PC-9 (cell line): Measurements from ENCODE around the gene RNU5B-1. TPM values are rescaled to one million over a fixed set of nuclear protein-coding genes. Genes with fewer than 3 reads are reported as not detected.

Experiments used
- BruUV-seq: library from RNA; stranded (reverse); fragments of 400-500 nt; replicated peaks from 2 replicates; lab custom pipeline; 2021; lab: Mats Ljungman, UMichigan
- CTCF ChIA-PET: fragments of 300-600 bp; sonication (Branson Sonifier 250); formaldehyde crosslinking; loops from one replicate; lab custom pipeline; 2022; ENCODE audit warnings: antibody characterized with exemption; lab: Charles Lee
- POLR2A ChIA-PET: fragments of 300-600 bp; sonication (Branson Sonifier 250); formaldehyde crosslinking; loops from one replicate; lab custom pipeline; 2022; ENCODE audit warnings: antibody characterized with exemption; ENCODE audit not compliant: unreplicated experiment; lab: Charles Lee
- DNase-seq, 2 experiments: peaks; one replicate each; pipeline versions ENCODE4 v3.0.0 to v3.0.0-alpha.2; 2015 to 2022; ENCODE audit warnings: mixed read lengths in 1 of 2
- H2AFZ ChIP-seq: fragments of 200-600 bp; sonication (generic); 2 replicates; pipeline ENCODE4 v1.8.1; 2017; ENCODE audit warnings: antibody characterized with exemption
- H3F3A ChIP-seq: fragments of 200-600 bp; sonication (generic); 2 replicates; pipeline ENCODE4 v1.8.1; 2017; ENCODE audit warnings: antibody characterized with exemption, mild to moderate bottlenecking, low read depth; ENCODE audit not compliant: insufficient read depth
- H3K27ac ChIP-seq: fragments of 200-600 bp; sonication (generic); 2 replicates; pipeline ENCODE4 v1.6.1; 2016; ENCODE audit warnings: mixed run types
- H3K27me3 ChIP-seq: fragments of 200-600 bp; sonication (generic); 2 replicates; pipeline ENCODE4 v1.6.1; 2016; ENCODE audit warnings: low read depth, mixed run types; ENCODE audit not compliant: insufficient read depth
- H3K36me3 ChIP-seq: fragments of 200-600 bp; sonication (generic); 2 replicates; pipeline ENCODE4 v1.6.1; 2016; ENCODE audit warnings: low read depth, mixed run types
- H3K4me1 ChIP-seq: fragments of 200-600 bp; sonication (generic); replicated peaks from 2 replicates; pipeline ENCODE4 v1.6.1; 2016; ENCODE audit warnings: mixed run types; ENCODE audit not compliant: insufficient read depth
- H3K4me2 ChIP-seq: fragments of 200-600 bp; sonication (generic); 2 replicates; pipeline ENCODE4 v1.6.1; 2017; ENCODE audit warnings: mixed run types
- H3K4me3 ChIP-seq: fragments of 200-600 bp; sonication (generic); 2 replicates; pipeline ENCODE4 v1.6.1; 2016; ENCODE audit warnings: mixed run types
- H3K79me2 ChIP-seq: fragments of 200-600 bp; sonication (generic); 2 replicates; pipeline ENCODE4 v1.6.1; 2017; ENCODE audit warnings: low read depth, mixed run types
- H3K9me2 ChIP-seq: fragments of 200-600 bp; sonication (generic); 2 replicates; pipeline ENCODE4 v1.8.1; 2017; ENCODE audit warnings: mild to moderate bottlenecking; ENCODE audit not compliant: insufficient read depth
- H3K9me3 ChIP-seq: fragments of 200-600 bp; sonication (generic); 2 replicates; pipeline ENCODE4 v1.8.1; 2016; ENCODE audit warnings: low read depth; ENCODE audit not compliant: insufficient read depth
- H4K20me1 ChIP-seq: fragments of 200-600 bp; sonication (generic); 2 replicates; pipeline ENCODE4 v1.8.1; 2017; ENCODE audit not compliant: insufficient read depth
- CTCF ChIP-seq: fragments of 200-600 bp; sonication (generic); conservative IDR thresholded peaks from 2 replicates; pipeline ENCODE4 v1.6.1; 2017; ENCODE audit warnings: mixed run types, antibody characterized with exemption, mild to moderate bottlenecking, moderate library complexity
- EZH2 ChIP-seq: fragments of 200-600 bp; sonication (generic); IDR thresholded peaks from 2 replicates; pipeline ENCODE4 v1.8.0; 2017; ENCODE audit warnings: antibody characterized with exemption, low read depth
- intact Hi-C: fragments of 100-400 bp; cut with micrococcal nuclease; formaldehyde crosslinking; loops from one replicate; pipeline ENCODE4 v1.10.0; 2022; ENCODE audit not compliant: unreplicated experiment
- total RNA-seq: library from RNA; stranded (reverse); gene quantifications from 2 replicates; pipeline ENCODE4 v1.2.3, GENCODE V29; 2021

RNU5B-1 gene
- total RNA-seq, 1 experiment from 2014 or later = not detected

DNA sequence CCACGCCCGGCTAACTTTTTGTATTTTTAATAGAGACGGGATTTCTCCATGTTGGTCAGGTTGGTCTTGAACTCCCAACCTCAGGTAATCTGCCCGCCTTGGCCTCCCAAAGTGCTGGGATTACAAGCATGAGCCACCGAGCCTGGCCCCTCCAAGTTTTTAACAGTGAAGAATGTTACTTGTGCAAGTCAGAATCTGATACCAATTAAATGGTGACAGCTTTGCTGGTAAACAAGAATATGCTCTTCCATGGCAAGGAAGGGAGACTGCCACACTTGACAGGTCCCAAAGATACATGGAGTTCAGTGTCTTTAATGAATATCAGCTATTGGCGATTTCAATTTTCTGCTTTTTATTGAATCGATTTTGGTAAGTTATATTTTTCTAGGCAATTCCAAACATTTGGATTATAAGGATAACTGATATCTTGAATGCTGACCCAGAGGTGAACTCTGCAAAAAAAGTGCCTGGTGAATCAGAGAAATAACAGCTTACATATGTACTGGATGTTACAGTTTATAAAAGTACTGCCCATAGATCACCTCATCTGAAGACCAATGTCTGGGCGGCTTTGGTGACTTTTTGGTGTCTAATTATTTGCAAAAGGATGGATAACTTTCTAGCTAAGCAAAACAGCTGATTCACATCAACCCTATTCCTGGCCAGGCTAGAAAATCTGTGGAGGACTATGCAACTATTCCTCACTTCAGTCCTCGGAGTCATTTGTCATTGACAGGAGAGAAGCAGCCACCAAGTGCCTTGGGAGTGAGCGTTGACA, 19.0 kb upstream of the RNU5B-1 start:
- Histone ChIP-seq H3K79me2 (no peaks in the 10 kb centered on the region), H3K9me3 (no peaks in the 10 kb centered on the region), H3K4me3 (peak overlapping the region; percentile 74), H3K9me2 (no peaks in the 10 kb centered on the region), H3K36me3 (no peaks in the 10 kb centered on the region), H3K4me1 (peaks cover 14% of the 10 kb centered on the region), H3K27ac (no peak overlapping the region), H2AFZ (peak overlapping the region; percentile 97), H4K20me1 (no peaks in the 10 kb centered on the region), H3K27me3 (no peaks in the 10 kb centered on the region), H3F3A (peaks cover 8% of the 10 kb centered on the region; the same call in 1 of the 2 replicates), H3K4me2 (peak overlapping the region; percentile 81)
- POLR2A ChIA-PET = interaction anchor here (0.7 kb wide), 1 partner anchor 91 kb away, joined by 4 read pairs; no protein-coding TSS in a partner anchor
- CTCF ChIA-PET = no interaction called here
- TSS peak; percentile 39 for BruUV-seq
- TF ChIP-seq EZH2 (no peak), CTCF (no peak)
- no peak for DNase-seq
- intact Hi-C loops = no loop called here

DNA sequence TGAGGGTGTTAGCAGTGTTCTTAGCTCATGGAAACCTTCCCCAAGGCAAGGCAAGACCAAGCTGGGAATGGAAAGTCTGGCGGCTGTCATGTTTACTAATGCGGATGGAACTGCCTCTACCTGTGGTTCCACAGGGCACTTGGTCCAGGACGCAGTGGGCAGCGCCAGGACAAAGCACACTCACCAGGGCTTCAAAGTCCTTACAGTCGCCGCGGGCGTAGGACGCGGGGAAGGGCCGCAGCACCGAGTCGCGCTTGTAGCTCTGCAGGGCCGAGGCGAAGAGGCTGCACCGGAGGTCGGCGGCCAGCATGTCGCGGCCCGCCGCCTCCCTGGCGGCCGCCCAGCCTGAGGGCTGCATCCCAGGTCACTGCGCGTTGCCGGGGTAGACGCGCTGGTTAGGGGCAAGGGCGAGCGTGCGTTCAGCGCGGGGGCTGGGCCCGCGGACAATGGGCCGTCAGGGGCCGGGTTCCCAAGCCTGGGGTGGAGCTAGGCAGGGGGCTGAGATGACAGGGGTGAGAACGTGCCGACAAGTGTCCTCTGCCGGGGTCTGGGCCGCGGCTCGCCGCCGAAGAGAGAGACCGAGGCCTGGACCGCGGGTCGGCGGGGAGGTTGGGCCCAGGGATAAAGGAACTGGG, 18.3 kb upstream of the RNU5B-1 start:
- peak overlapping the region; percentile 81 for H3K4me2 ChIP-seq
- H3K4me1 ChIP-seq = peaks cover 14% of the 10 kb centered on the region
- H3K79me2 ChIP-seq = no peaks in the 10 kb centered on the region
- BruUV-seq = no TSS peak
- H3K9me2 ChIP-seq = no peaks in the 10 kb centered on the region
- no peaks in the 10 kb centered on the region for H4K20me1 ChIP-seq
- no peaks in the 10 kb centered on the region for H3K27me3 ChIP-seq
- TF ChIP-seq EZH2 (no peak), CTCF (no peak)
- peaks cover 8% of the 10 kb centered on the region; the same call in 1 of the 2 replicates for H3F3A ChIP-seq
- intact Hi-C loops = no loop called here
- H3K4me3 ChIP-seq = peak overlapping the region; percentile 74
- H3K27ac ChIP-seq = no peak overlapping the region
- H3K36me3 ChIP-seq = no peaks in the 10 kb centered on the region
- DNase-seq = no peak
- POLR2A ChIA-PET = interaction anchor here (0.5 to 1.1 kb wide), 4 partner anchors 19 to 152 kb away, joined by 3 to 18 read pairs (median 5); partner anchors contain the start of gene RNU5B-1
- no peaks in the 10 kb centered on the region for H3K9me3 ChIP-seq
- peak overlapping the region; percentile 97 for H2AFZ ChIP-seq
- CTCF ChIA-PET = interaction anchor here (0.7 to 0.9 kb wide), 2 partner anchors 65 to 252 kb away, joined by 4 to 9 read pairs; no protein-coding TSS in a partner anchor

- no peak within 1 kb of the TSS for H3K27ac ChIP-seq
- no peaks in the 10 kb centered on the region for H3K9me2 ChIP-seq
- H2AFZ ChIP-seq = peak within 1 kb of the TSS; percentile 97
- H3K4me1 ChIP-seq = peaks cover 14% of the 10 kb centered on the region
- POLR2A ChIA-PET = interaction anchor here (0.5 to 1.1 kb wide), 7 partner anchors 18 to 1304 kb away, joined by 3 to 18 read pairs (median 4); partner anchors contain the start of gene RNU5B-1
- H4K20me1 ChIP-seq = no peaks in the 10 kb centered on the region
- H3K27me3 ChIP-seq = no peaks in the 10 kb centered on the region
- peak within 1 kb of the TSS; percentile 81 for H3K4me2 ChIP-seq
- peak; percentile 65 to 94 for DNase-seq
- CTCF ChIA-PET = interaction anchor here (0.7 to 0.9 kb wide), 2 partner anchors 66 to 253 kb away, joined by 4 to 9 read pairs; no protein-coding TSS in a partner anchor
- intact Hi-C loops = no loop called here
- H3K9me3 ChIP-seq = no peaks in the 10 kb centered on the region
- BruUV-seq = TSS peak; percentile 91
- no peaks in the 10 kb centered on the region for H3K79me2 ChIP-seq
- peak within 1 kb of the TSS; percentile 74 for H3K4me3 ChIP-seq
- no peak for TF ChIP-seq CTCF
- TF ChIP-seq EZH2 = no peak
- H3K36me3 ChIP-seq = no peaks in the 10 kb centered on the region
- H3F3A ChIP-seq = peaks cover 8% of the 10 kb centered on the region; the same call in 1 of the 2 replicates
Measured at GRCh38 chr15:65286704-65287519, 17.6 kb upstream of the RNU5B-1 start, which contains the start of gene PARP16. TSS of gene PARP16 (minus strand) at chr15:65286883. CDS start at chr15:65286426, 457 bp downstream.
